ENCODE measurements around the gene CARS1. TPM values are rescaled to one million over a fixed set of nuclear protein-coding genes. Genes with fewer than 3 reads are reported as not detected.

CARS1 gene
- total and polyA plus RNA-seq, 4 donors: 27.3 to 62.3 (median 37.7) TPM

GRCh38 chr11:3047637-3048036, 9.6 kb downstream of the CARS1 start:
- peaks cover 0 to 20% (median 8%) of the 10 kb centered on the region in 5 donors for H3K4me1 ChIP-seq (ENCODE audit: control insufficient read depth in 5 of 5, insufficient read depth in 5 of 5, low read length in 5 of 5)
- no peaks in the 10 kb centered on the region for H3K9me3 ChIP-seq (ENCODE audit: control insufficient read depth in 4 of 4, insufficient read depth in 3 of 4, low read length in 3 of 4)
- no peak overlapping the region for H3K9ac ChIP-seq (ENCODE audit: insufficient read depth in 1 of 2, low read length in 2 of 2)
- peaks cover 0 to 20% (median 1%) of the 10 kb centered on the region in 4 donors for H3K36me3 ChIP-seq (ENCODE audit: control insufficient read depth in 4 of 4, insufficient read depth in 4 of 4, low read length in 4 of 4)
- no peak for ATAC-seq (ENCODE audit: insufficient read depth, low FRiP score)
- 96 to 97% methylated on average over 16 of the region's 16 CpGs for WGBS, 2 donors
- no peak for DNase-seq
- TF ChIP-seq CTCF (IDR thresholded peaks at IDR 0.05; ENCODE audit: control extremely low read depth, extremely low read depth): no peak
- no peak overlapping the region for H3K27ac ChIP-seq (ENCODE audit: low read depth in 1 of 2, low read length in 1 of 2)
- no peaks in the 10 kb centered on the region for H3K27me3 ChIP-seq (ENCODE audit: control insufficient read depth in 3 of 3, insufficient read depth in 3 of 3, low read length in 2 of 3)
- H3K4me3 ChIP-seq: no peak overlapping the region

GRCh38 chr11:3046641-3047040, 10.6 kb downstream of the CARS1 start:
- Histone ChIP-seq H3K27ac (ENCODE audit: low read depth in 1 of 2, low read length in 1 of 2) (no peak overlapping the region), H3K27me3 (ENCODE audit: control insufficient read depth in 3 of 3, insufficient read depth in 3 of 3, low read length in 2 of 3) (no peaks in the 10 kb centered on the region), H3K4me1 (ENCODE audit: control insufficient read depth in 5 of 5, insufficient read depth in 5 of 5, low read length in 5 of 5) (peaks cover 0 to 20% (median 8%) of the 10 kb centered on the region in 5 donors), H3K36me3 (ENCODE audit: control insufficient read depth in 4 of 4, insufficient read depth in 4 of 4, low read length in 4 of 4) (peaks cover 0 to 23% (median 1%) of the 10 kb centered on the region in 4 donors), H3K9ac (ENCODE audit: insufficient read depth in 1 of 2, low read length in 2 of 2) (no peak overlapping the region), H3K9me3 (ENCODE audit: control insufficient read depth in 4 of 4, insufficient read depth in 3 of 4, low read length in 3 of 4) (no peaks in the 10 kb centered on the region), H3K4me3 (no peak overlapping the region)
- no peak for TF ChIP-seq CTCF (IDR thresholded peaks at IDR 0.05; ENCODE audit: control extremely low read depth, extremely low read depth)
- ATAC-seq (ENCODE audit: insufficient read depth, low FRiP score): no peak
- 84 to 91% methylated on average over 8 of the region's 8 CpGs for WGBS, 2 donors
- DNase-seq: no peak

- 83 to 89% methylated on average over 12 of the region's 12 CpGs for WGBS, 2 donors
- Histone ChIP-seq H3K4me1 (ENCODE audit: control insufficient read depth in 5 of 5, insufficient read depth in 5 of 5, low read length in 5 of 5) (peaks cover 0 to 20% (median 8%) of the 10 kb centered on the region in 5 donors), H3K27ac (ENCODE audit: low read depth in 1 of 2, low read length in 1 of 2) (no peak overlapping the region), H3K27me3 (ENCODE audit: control insufficient read depth in 3 of 3, insufficient read depth in 3 of 3, low read length in 2 of 3) (no peaks in the 10 kb centered on the region), H3K9ac (ENCODE audit: insufficient read depth in 1 of 2, low read length in 2 of 2) (no peak overlapping the region), H3K4me3 (no peak overlapping the region), H3K9me3 (ENCODE audit: control insufficient read depth in 4 of 4, insufficient read depth in 3 of 4, low read length in 3 of 4) (no peaks in the 10 kb centered on the region), H3K36me3 (ENCODE audit: control insufficient read depth in 4 of 4, insufficient read depth in 4 of 4, low read length in 4 of 4) (peaks cover 0 to 26% (median 1%) of the 10 kb centered on the region in 4 donors)
- no peak for TF ChIP-seq CTCF (IDR thresholded peaks at IDR 0.05; ENCODE audit: control extremely low read depth, extremely low read depth)
- ATAC-seq (ENCODE audit: insufficient read depth, low FRiP score): no peak
- DNase-seq: no peak
Measured at GRCh38 chr11:3046190-3046589, 11.0 kb downstream of the CARS1 start.

DNA sequence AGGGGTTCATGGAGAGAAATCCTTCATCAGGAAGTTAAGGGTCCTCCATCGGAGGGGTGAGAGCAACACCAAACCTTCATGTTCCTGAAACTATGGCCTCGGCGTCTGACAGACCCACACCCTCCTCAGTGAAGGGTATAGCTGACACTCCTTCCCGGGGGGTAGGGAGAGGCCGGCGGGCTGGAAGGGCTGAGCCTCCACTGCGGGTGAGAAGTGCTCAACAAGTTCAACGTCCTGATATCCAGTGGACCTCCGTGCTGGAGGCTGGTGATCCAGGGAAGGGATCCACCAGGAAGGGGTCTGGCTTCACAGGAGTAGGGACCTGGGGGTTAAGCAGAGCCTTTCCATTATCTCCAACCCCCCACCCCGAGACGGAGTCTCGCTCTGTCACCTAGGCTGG, 12.3 kb downstream of the CARS1 start:
- Histone ChIP-seq H3K27me3 (ENCODE audit: control insufficient read depth in 3 of 3, insufficient read depth in 3 of 3, low read length in 2 of 3) (no peaks in the 10 kb centered on the region), H3K4me3 (no peak overlapping the region), H3K27ac (ENCODE audit: low read depth in 1 of 2, low read length in 1 of 2) (no peak overlapping the region), H3K4me1 (ENCODE audit: control insufficient read depth in 5 of 5, insufficient read depth in 5 of 5, low read length in 5 of 5) (peaks cover 0 to 20% (median 8%) of the 10 kb centered on the region in 5 donors), H3K36me3 (ENCODE audit: control insufficient read depth in 4 of 4, insufficient read depth in 4 of 4, low read length in 4 of 4) (peaks cover 0 to 35% (median 4%) of the 10 kb centered on the region in 4 donors), H3K9ac (ENCODE audit: insufficient read depth in 1 of 2, low read length in 2 of 2) (no peak overlapping the region), H3K9me3 (ENCODE audit: control insufficient read depth in 4 of 4, insufficient read depth in 3 of 4, low read length in 3 of 4) (no peaks in the 10 kb centered on the region)
- DNase-seq (no peak), ATAC-seq (ENCODE audit: insufficient read depth, low FRiP score) (no peak)
- no peak for TF ChIP-seq CTCF (IDR thresholded peaks at IDR 0.05; ENCODE audit: control extremely low read depth, extremely low read depth)
- WGBS, 2 donors: 96 to 99% methylated on average over 12 of the region's 12 CpGs

Data from lung (tissue), 12 donors.